Esophagus squamous epithelium (tissue), 5 donors: ENCODE data around the gene OR52I2. TPM values are rescaled to one million over a fixed set of nuclear protein-coding genes. Genes with fewer than 3 reads are reported as not detected.

Experiments
- DNase-seq: peaks from one replicate; lab custom pipeline; 2025; lab: John Stamatoyannopoulos, UW
- H3K27ac ChIP-seq, 4 donors: fragments of 200-600 bp; sonication (generic); one replicate each; pipeline ENCODE4 v1.5.1; 2016 to 2019; ENCODE audit warnings: mild to moderate bottlenecking in 1 of 4
- H3K27me3 ChIP-seq, 4 donors: fragments of 200-600 bp; sonication (generic); 1 replicate in 3 of 4; 2 replicates in 1 of 4; pipeline versions ENCODE4 v1.5.1 to v1.6.0; 2017 to 2021; ENCODE audit warnings: antibody characterized with exemption in 1 of 4
- H3K36me3 ChIP-seq, 3 donors: fragments of 200-600 bp; sonication (generic); one replicate each; pipeline ENCODE4 v1.5.1; 2016 to 2019
- H3K4me1 ChIP-seq, 3 donors: fragments of 200-600 bp; sonication (generic); one replicate each; pipeline ENCODE4 v1.5.1; 2017 to 2019
- H3K4me3 ChIP-seq, 4 donors: fragments of 200-600 bp; sonication (generic); 1 replicate in 3 of 4; 2 replicates in 1 of 4; pipeline ENCODE4 v1.5.1; 2016 to 2019; ENCODE audit warnings: mild to moderate bottlenecking in 2 of 4, moderate library complexity in 1 of 4
- H3K9me3 ChIP-seq, 3 donors: fragments of 200-600 bp; sonication (generic); one replicate each; pipeline ENCODE4 v1.5.1; 2016 to 2019
- POLR2A ChIP-seq, 4 donors: fragments of 450-650 bp; IDR thresholded peaks; one replicate each; pipeline ENCODE4 v1.6.1; 2017; ENCODE audit warnings: antibody characterized with exemption in 4 of 4, mild to moderate bottlenecking in 4 of 4, moderate library complexity in 3 of 4
- WGBS, 2 donors: methylation state at CpG; one replicate each; pipeline ENCODE4 v1.1.5; 2018; 5-methylcytosine and 5-hydroxymethylcytosine counted together
- intact Hi-C: fragments of 100-400 bp; cut with DNase I; formaldehyde crosslinking; loops from one replicate; pipeline ENCODE4 v1.15.0; 2022
- total RNA-seq, 4 donors: library from RNA; depleted of rRNA; stranded (reverse); fragments of >200 nt; gene quantifications; one replicate each; pipeline ENCODE4 v1.1.0, GENCODE V29; 2016
- TF ChIP-seq, protein P1 (sequence below), 6 experiments: fragments of 450-650 bp in 4 of 6; fragments of 200-600 bp in 2 of 6; sonication (generic) in 2 of 6; IDR thresholded peaks; one replicate each; pipeline ENCODE4 v1.5.1; 2016 to 2019; ENCODE audit warnings: antibody characterized with exemption in 6 of 6, mild to moderate bottlenecking in 4 of 6, moderate library complexity in 4 of 6
- donor health status: DM: yes; HTN: yes; CAD: no.

Gene OR52I2
- total RNA-seq, 4 donors from 2014 or later = not detected

DNA sequence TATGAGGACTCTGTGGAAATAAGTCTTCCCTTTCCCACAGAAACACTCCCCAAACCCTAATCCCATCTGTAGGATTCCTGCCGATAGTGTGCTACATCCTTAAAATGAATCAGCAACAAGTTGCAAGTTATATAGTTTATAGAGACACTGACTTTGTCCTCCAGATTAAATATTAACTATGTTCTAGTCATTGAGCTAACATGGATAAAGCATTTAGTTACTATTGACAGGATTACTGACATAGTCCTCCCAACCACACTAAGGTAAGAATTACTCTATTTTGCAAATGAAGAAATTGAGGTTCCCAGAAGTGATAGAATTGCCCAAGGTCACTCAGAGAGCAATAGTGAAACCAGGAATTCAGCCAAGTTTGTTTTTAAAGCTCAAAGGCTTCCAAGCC is 34.7 kb upstream of the OR52I2 start:
- Histone ChIP-seq H3K27me3 (peaks cover 0 to 3% (median 0%) of the 10 kb centered on the region in 4 donors), H3K9me3 (peaks cover 0 to 9% (median 0%) of the 10 kb centered on the region in 3 donors), H3K27ac (no peak overlapping the region), H3K36me3 (no peaks in the 10 kb centered on the region), H3K4me1 (no peaks in the 10 kb centered on the region), H3K4me3 (no peak overlapping the region)
- WGBS, 2 donors = 59 to 81% methylated on average over 1 of the region's 1 CpG
- no peak for DNase-seq
- no peak for TF ChIP-seq POLR2A (IDR thresholded peaks at IDR 0.05)
- TF ChIP-seq, protein P1, sequence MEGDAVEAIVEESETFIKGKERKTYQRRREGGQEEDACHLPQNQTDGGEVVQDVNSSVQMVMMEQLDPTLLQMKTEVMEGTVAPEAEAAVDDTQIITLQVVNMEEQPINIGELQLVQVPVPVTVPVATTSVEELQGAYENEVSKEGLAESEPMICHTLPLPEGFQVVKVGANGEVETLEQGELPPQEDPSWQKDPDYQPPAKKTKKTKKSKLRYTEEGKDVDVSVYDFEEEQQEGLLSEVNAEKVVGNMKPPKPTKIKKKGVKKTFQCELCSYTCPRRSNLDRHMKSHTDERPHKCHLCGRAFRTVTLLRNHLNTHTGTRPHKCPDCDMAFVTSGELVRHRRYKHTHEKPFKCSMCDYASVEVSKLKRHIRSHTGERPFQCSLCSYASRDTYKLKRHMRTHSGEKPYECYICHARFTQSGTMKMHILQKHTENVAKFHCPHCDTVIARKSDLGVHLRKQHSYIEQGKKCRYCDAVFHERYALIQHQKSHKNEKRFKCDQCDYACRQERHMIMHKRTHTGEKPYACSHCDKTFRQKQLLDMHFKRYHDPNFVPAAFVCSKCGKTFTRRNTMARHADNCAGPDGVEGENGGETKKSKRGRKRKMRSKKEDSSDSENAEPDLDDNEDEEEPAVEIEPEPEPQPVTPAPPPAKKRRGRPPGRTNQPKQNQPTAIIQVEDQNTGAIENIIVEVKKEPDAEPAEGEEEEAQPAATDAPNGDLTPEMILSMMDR (IDR thresholded peaks at IDR 0.05) = no peak
- intact Hi-C loops = no loop called here

DNA sequence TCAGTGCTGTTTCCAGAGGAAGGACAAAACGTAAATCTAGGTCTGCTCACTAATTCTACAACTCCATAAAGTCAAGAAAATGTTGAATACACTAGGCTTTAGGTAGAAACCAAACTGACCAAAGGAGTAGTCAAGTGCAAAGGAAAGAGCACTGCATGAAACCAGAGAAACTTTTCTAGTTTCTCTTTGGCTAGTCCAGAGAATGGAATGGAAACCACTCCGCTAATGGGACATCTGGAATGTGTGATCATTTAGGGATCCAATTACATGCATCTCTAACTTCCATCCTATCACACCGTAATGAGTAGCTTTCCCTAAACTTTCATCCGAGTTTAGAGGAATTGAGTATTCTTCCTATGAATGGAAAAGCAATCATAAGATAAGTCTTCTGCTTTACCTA is 34.1 kb upstream of the OR52I2 start:
- peaks cover 0 to 9% (median 0%) of the 10 kb centered on the region in 3 donors for H3K9me3 ChIP-seq
- 68 to 73% methylated on average over 4 of the region's 4 CpGs for WGBS, 2 donors
- TF ChIP-seq, protein P1 (IDR thresholded peaks at IDR 0.05) = no peak
- no peak for TF ChIP-seq POLR2A (IDR thresholded peaks at IDR 0.05)

DNA sequence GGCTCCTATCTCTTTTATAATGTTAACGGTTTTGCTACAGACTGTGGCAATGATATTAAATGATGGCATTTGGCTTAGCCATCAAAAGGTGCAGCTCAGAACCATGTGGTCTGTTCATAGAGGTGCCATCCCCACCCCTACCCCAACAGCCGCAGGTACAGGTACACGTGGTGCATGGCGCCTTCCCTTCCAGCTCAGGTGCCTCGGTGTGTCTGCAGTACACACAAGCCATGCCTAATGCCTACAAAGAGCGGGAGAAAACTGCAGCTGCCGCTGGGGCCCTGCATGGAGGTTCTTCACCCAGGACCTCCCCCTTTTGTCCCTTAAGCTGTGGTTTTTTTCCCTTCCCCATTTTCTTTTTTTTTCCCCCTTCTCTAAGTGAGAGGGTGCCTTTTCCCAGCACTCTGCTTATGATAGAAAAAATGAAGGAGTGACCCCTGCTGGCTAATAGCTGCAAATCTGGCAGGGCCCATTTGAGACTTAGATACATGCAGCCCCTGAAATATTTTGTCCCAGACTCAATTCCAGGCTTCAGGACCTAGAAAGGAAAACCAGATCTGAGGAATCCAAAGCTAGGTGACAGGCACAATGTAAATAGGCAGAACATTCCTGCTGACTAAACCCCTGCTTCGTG is 30.1 kb upstream of the OR52I2 start:
- intact Hi-C loops = no loop called here
- 77 to 85% methylated on average over 8 of the region's 8 CpGs for WGBS, 2 donors
- no peak for TF ChIP-seq POLR2A (IDR thresholded peaks at IDR 0.05)
- TF ChIP-seq, protein P1 (IDR thresholded peaks at IDR 0.05) = peak in 2 of 6 experiments; percentile 10 to 35
- Histone ChIP-seq H3K36me3 (no peaks in the 10 kb centered on the region), H3K4me1 (no peaks in the 10 kb centered on the region), H3K27me3 (peaks cover 0 to 10% (median 0%) of the 10 kb centered on the region in 4 donors), H3K4me3 (no peak overlapping the region), H3K27ac (no peak overlapping the region), H3K9me3 (peaks cover 0 to 15% (median 0%) of the 10 kb centered on the region in 3 donors)
- DNase-seq = no peak

More for the DNA sequence above, 34.1 kb upstream of the OR52I2 start:
- Histone ChIP-seq H3K27ac (no peak overlapping the region), H3K27me3 (peaks cover 0 to 9% (median 0%) of the 10 kb centered on the region in 4 donors), H3K4me3 (no peak overlapping the region), H3K4me1 (no peaks in the 10 kb centered on the region), H3K36me3 (no peaks in the 10 kb centered on the region)
- DNase-seq = no peak
- intact Hi-C loops = no loop called here

DNA sequence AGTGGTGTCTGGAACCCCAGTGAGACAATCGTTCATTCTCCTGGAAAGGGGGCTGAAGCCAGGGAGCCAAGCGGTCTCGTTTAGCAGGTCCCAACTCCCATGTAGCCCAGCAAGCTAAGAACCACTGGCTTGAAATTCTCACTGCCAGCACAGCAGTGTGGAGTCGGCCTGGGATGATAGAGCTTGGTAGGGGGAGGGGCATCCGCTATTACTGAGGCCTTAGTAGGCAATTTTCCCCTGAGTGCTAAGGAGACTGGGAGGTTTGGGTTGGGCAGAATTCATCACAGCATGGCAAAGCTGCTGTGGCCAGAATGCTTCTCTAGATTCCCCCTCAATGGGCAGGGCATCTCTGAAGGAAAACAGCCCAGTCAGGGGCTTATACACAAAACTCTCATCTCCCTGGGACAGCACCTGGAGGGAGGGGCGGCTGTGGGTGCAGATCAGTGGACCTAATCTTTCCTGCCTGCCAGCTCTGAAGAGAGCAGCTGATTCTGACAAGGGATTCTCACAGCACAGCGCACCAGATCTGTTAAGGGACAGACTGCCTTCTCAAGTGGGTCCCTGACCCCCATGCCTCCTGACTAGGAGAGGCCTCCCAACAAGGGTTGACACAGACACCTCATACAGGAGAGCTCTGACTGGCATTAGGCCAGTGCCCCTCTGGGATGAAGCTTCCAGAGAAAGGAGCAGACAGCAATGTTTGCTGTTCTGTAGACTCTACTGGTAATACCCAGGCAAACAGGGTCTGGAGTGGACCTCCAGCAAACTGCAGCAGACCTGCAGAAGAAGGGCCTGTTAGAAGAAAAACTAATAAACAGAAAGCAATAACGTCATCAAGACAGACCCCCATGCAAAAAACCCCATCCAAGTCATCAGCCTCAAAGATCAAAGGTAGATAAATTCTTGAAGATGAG is 21.8 kb upstream of the OR52I2 start:
- no peaks in the 10 kb centered on the region for H3K36me3 ChIP-seq
- H3K27me3 ChIP-seq = no peaks in the 10 kb centered on the region
- H3K27ac ChIP-seq = no peak overlapping the region
- DNase-seq = no peak
- intact Hi-C loops = no loop called here
- WGBS, 2 donors = 27 to 48% methylated on average over 1 to 3 of the region's 8 CpGs
- H3K9me3 ChIP-seq = no peaks in the 10 kb centered on the region
- peaks cover 0 to 20% (median 7%) of the 10 kb centered on the region in 3 donors for H3K4me1 ChIP-seq
- H3K4me3 ChIP-seq = no peak overlapping the region
- TF ChIP-seq POLR2A (IDR thresholded peaks at IDR 0.05) = no peak
- TF ChIP-seq, protein P1 (IDR thresholded peaks at IDR 0.05) = no peak

DNA sequence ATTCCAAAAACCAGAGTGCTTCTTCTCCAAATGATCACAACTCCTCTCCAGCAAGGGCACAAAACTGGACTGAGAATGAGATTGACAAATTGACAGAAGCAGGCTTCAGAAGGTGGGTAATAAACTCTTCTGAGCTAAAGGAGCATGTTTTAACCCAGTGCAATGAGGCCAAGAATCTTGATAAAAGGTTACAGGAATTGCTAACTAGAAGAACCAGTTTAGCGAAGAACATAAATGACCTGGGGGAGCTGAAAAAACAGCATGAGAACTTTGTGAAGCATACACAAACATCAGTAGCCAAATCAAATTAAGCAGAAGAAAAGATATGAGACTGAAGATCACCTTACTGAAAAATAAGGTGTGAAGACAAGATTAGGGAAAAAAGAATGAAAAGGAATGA is 21.1 kb upstream of the OR52I2 start:
- H3K4me1 ChIP-seq = peaks cover 0 to 20% (median 7%) of the 10 kb centered on the region in 3 donors
- H3K4me3 ChIP-seq = no peak overlapping the region
- 55 to 59% methylated on average over 1 of the region's 1 CpG for WGBS, 2 donors
- TF ChIP-seq, protein P1 (IDR thresholded peaks at IDR 0.05) = no peak
- TF ChIP-seq POLR2A (IDR thresholded peaks at IDR 0.05) = no peak
- no peak overlapping the region for H3K27ac ChIP-seq
- intact Hi-C loops = no loop called here
- H3K9me3 ChIP-seq = no peaks in the 10 kb centered on the region
- no peak for DNase-seq
- no peaks in the 10 kb centered on the region for H3K36me3 ChIP-seq
- no peaks in the 10 kb centered on the region for H3K27me3 ChIP-seq
